C4-2B (cell line): ENCODE measurements around the gene GDF10.

Experiments used
- H3K27ac ChIP-seq: fragments of 450-650 bp; 2 replicates; pipeline ENCODE4 v1.5.1; 2017
- CTCF ChIP-seq: fragments of 450-650 bp; conservative IDR thresholded peaks from 2 replicates; pipeline ENCODE4 v1.5.1; 2017; ENCODE audit warnings: mild to moderate bottlenecking
- ZFX ChIP-seq: fragments of 450-650 bp; IDR thresholded peaks from 2 replicates; pipeline ENCODE4 v1.6.1; 2017

Gene GDF10

GRCh38 chr10:47318706-47319105, 18.7 kb downstream of the GDF10 start:
- no peak overlapping the region for H3K27ac ChIP-seq
- TF ChIP-seq ZFX (no peak), CTCF (no peak)

DNA sequence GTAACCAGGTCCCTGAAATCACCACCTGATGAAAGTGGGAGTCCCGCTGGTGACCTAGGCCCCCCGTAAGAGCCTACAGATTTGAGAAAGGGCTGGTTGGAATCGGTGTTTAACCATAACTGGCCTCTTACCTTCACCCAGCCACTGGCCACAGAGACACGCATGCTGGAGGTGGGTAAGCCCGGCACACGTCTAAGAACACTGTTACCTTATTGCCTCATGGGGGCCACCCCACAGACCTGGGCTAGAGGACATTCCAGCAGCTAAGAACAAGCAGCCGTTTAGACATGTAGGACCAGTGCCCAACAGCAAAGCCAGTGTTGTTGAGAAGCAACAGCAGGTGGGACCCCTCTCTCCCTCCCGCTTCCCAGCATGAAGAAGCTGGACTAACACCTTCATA, 19.8 kb downstream of the GDF10 start:
- TF ChIP-seq ZFX (no peak), CTCF (no peak)
- H3K27ac ChIP-seq, result no peak overlapping the region

DNA sequence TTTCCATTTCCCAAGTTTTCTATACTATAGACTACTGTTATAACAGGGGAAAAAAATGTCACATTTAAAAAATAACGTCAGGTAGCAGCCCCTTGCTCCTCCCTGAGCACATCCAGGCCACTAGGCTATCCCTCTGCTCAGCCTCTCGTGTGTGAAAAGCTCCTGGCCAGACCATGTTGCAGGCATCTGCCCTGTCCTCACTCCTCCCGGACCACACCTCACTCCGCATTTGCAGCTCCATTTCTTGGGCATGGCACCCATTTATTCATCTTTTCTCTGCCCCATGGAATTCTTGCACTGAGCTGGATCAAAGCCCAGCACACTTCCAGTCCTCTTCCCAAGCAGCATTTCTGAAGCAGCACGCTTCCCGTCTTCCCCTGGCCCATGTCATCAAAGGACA, 20.8 kb downstream of the GDF10 start:
- H3K27ac ChIP-seq, result no peak overlapping the region
- TF ChIP-seq CTCF (no peak), ZFX (no peak)

- no peak overlapping the region for H3K27ac ChIP-seq
- TF ChIP-seq ZFX (no peak), CTCF (no peak)
Observed at GRCh38 chr10:47321521-47322195, 21.7 kb downstream of the GDF10 start.

- TF ChIP-seq CTCF (no peak), ZFX (no peak)
- H3K27ac ChIP-seq, result no peak within 1 kb of the TSS
Observed at GRCh38 chr10:47322300-47323061, 22.5 kb downstream of the GDF10 start, which contains the start of gene GDF2. GDF2 (plus strand) TSS chr10:47322454; CDS start chr10:47322669, 215 bp downstream.

- TF ChIP-seq ZFX, result no peak
- TF ChIP-seq CTCF, result no peak
- H3K27ac ChIP-seq, result no peak overlapping the region
Observed at GRCh38 chr10:47323087-47323486, 23.1 kb downstream of the GDF10 start.

- no peak overlapping the region for H3K27ac ChIP-seq
Observed at GRCh38 chr10:47323636-47324296, 23.8 kb downstream of the GDF10 start.

More at GRCh38 chr10:47323636-47324296, 23.8 kb downstream of the GDF10 start:
- TF ChIP-seq ZFX (no peak), CTCF (no peak)
